K562 (cell line): Measurements from ENCODE around the gene UHMK1. TPM values are rescaled to one million over a fixed set of nuclear protein-coding genes. Genes with fewer than 3 reads are reported as not detected.

ENCODE experiments used
- ATAC-seq: fragments of 200-7000 bp; cut with Tn5 transposase; 3 replicates; pipeline ENCODE4 v1.9.1; 2020; ENCODE audit warnings: moderate library complexity
- BruUV-seq: library from RNA; stranded (reverse); fragments of 400-500 nt; replicated peaks from 2 replicates; lab custom pipeline; 2021; lab: Mats Ljungman, UMichigan
- CTCF ChIA-PET: fragments of 300-600 bp; formaldehyde crosslinking; extraction: SDS; loops from one replicate; lab custom pipeline; 2021; ENCODE audit warnings: low intra/inter-chr PET ratio; lab: Yijun Ruan, JAX
- POLR2A ChIA-PET: fragments of 300-600, 350-650 bp; sonication (Branson Sonifier 250); formaldehyde crosslinking; extraction: SDS; loops from one replicate; lab custom pipeline; 2021; ENCODE audit warnings: antibody characterized with exemption, inconsistent platforms; lab: Yijun Ruan, JAX
- DNase-seq, 4 experiments: peaks; one replicate each; pipeline versions ENCODE4 v3.0.0 to v3.0.0-alpha.2; 2011 to 2018; ENCODE audit warnings: low spot score in 3 of 4, mixed read lengths in 3 of 4; ENCODE audit errors: extremely low read depth in 1 of 4
- FAIRE-seq: peaks from 2 replicates; lab custom pipeline; 2011; peaks lifted over from hg19 to GRCh38; lab: Jason Lieb, UNC
- H2AFZ ChIP-seq: 2 replicates; pipeline ENCODE4 v1.6.0; 2011; ENCODE audit warnings: low read depth, low read length, control low read depth, inconsistent platforms
- H3K27ac ChIP-seq: fragments of 200-600 bp; 3 replicates; pipeline ENCODE4 v1.8.0; 2011; ENCODE audit warnings: low read depth, mild to moderate bottlenecking, control low read depth, inconsistent platforms, low read length, moderate library complexity, mixed read lengths; ENCODE audit errors: extremely low read depth
- H3K27me3 ChIP-seq, 2 experiments: fragments of 300-600 bp in 1 of 2; 2 replicates in 1 of 2; 3 replicates in 1 of 2; pipeline versions ENCODE4 v1.6.0 to v1.8.0; 2011; ENCODE audit warnings: inconsistent platforms in 2 of 2, low read length in 2 of 2, mild to moderate bottlenecking in 1 of 2, mixed read lengths in 1 of 2, moderate library complexity in 1 of 2; ENCODE audit not compliant: control insufficient read depth in 2 of 2, insufficient read depth in 2 of 2
- H3K36me3 ChIP-seq: fragments of 300-600 bp; 3 replicates; pipeline ENCODE4 v1.8.0; 2011; ENCODE audit warnings: mild to moderate bottlenecking, low read length, inconsistent platforms; ENCODE audit not compliant: control insufficient read depth, insufficient read depth
- H3K4me1 ChIP-seq, 2 experiments: fragments of 200-600 bp in 1 of 2; replicated peaks in 1 of 2; 2 replicates in 1 of 2; 3 replicates in 1 of 2; pipeline versions ENCODE4 v1.5.1 to v1.8.0; 2011; ENCODE audit warnings: inconsistent platforms in 2 of 2, low read length in 2 of 2, mild to moderate bottlenecking in 1 of 2, mixed read lengths in 1 of 2, moderate library complexity in 1 of 2; ENCODE audit not compliant: control insufficient read depth in 2 of 2, insufficient read depth in 2 of 2
- H3K4me2 ChIP-seq: 2 replicates; pipeline ENCODE4 v1.6.1; 2011; ENCODE audit warnings: low read length, control low read depth, inconsistent platforms, mixed read lengths; ENCODE audit not compliant: insufficient read depth
- H3K4me3 ChIP-seq: fragments of 200-600 bp; sonication (generic), shearing (Covaris generic); 2 replicates; pipeline ENCODE4 v1.5.1; 2016; ENCODE audit warnings: control low read depth, inconsistent platforms
- H3K79me2 ChIP-seq: fragments of 200-600 bp; 3 replicates; pipeline ENCODE4 v1.8.0; 2011; ENCODE audit warnings: low read length, inconsistent platforms; ENCODE audit not compliant: control insufficient read depth, insufficient read depth
- H3K9ac ChIP-seq, 2 experiments: 2 replicates each; pipeline versions ENCODE4 v1.6.0 to v1.6.1; 2011; ENCODE audit warnings: low read depth in 2 of 2, low read length in 2 of 2, control low read depth in 1 of 2, inconsistent platforms in 1 of 2, mild to moderate bottlenecking in 1 of 2, mixed read lengths in 1 of 2; ENCODE audit not compliant: insufficient read depth in 1 of 2
- H3K9me1 ChIP-seq: one replicate; pipeline ENCODE4 v1.6.0; 2011; ENCODE audit warnings: inconsistent platforms, mild to moderate bottlenecking, low read length, moderate library complexity; ENCODE audit not compliant: control insufficient read depth, insufficient read depth
- H3K9me3 ChIP-seq: replicated peaks from 2 replicates; pipeline ENCODE4 v1.5.1; 2011; ENCODE audit warnings: low read depth, low read length, inconsistent platforms; ENCODE audit not compliant: control insufficient read depth, insufficient read depth
- H4K20me1 ChIP-seq: replicated peaks from 2 replicates; pipeline ENCODE4 v1.6.1; 2011; ENCODE audit warnings: low read length, inconsistent platforms, mixed read lengths; ENCODE audit not compliant: control insufficient read depth, insufficient read depth
- CBX8 ChIP-seq: fragments of 200-600 bp; sonication (generic); IDR thresholded peaks from 2 replicates; pipeline ENCODE4 v1.6.1; 2012; ENCODE audit warnings: borderline replicate concordance, mixed run types, low read depth, mild to moderate bottlenecking, moderate library complexity, mixed read lengths, low read length, control low read depth, inconsistent platforms; ENCODE audit not compliant: poor library complexity, severe bottlenecking; ENCODE audit errors: extremely low read depth
- CEBPB ChIP-seq: fragments of 450-650 bp; IDR thresholded peaks from 2 replicates; pipeline ENCODE4 v1.6.1; 2016; ENCODE audit warnings: missing genetic modification characterization, missing compliant biosample characterization
- CEBPG ChIP-seq, 3 experiments: fragments of 200-800 bp in 1 of 3; sonication (Bioruptor generic) in 1 of 3; sonication (generic) in 1 of 3; formaldehyde crosslinking in 1 of 3; IDR thresholded peaks in 2 of 3; conservative IDR thresholded peaks in 1 of 3; 2 replicates each; pipeline versions ENCODE4 v1.6.1 to v1.8.0; 2016 to 2022; ENCODE audit warnings: missing compliant biosample characterization in 2 of 3, missing genetic modification characterization in 2 of 3, mild to moderate bottlenecking in 1 of 3, missing genetic modification reagents in 1 of 3
- NR4A1 ChIP-seq, 2 experiments: fragments of 250-450 bp in 1 of 2; fragments of 450-650 bp in 1 of 2; sonication (Bioruptor Pico) in 1 of 2; IDR thresholded peaks; 2 replicates each; pipeline versions ENCODE4 v1.4.0 to v1.6.1; 2016 to 2020; ENCODE audit warnings: mild to moderate bottlenecking in 2 of 2, missing compliant biosample characterization in 1 of 2, missing genetic modification characterization in 1 of 2, moderate library complexity in 1 of 2
- RBM22 ChIP-seq: fragments of 200-400 bp; formaldehyde crosslinking; IDR thresholded peaks from 2 replicates; pipeline ENCODE4 v1.6.1; 2018; ENCODE audit warnings: low read length, low read depth; ENCODE audit not compliant: poor library complexity, severe bottlenecking
- SRSF1 ChIP-seq: fragments of 200-400 bp; formaldehyde crosslinking; IDR thresholded peaks from 2 replicates; pipeline ENCODE4 v1.6.1; 2017; ENCODE audit warnings: mild to moderate bottlenecking, low read depth, low read length, moderate library complexity
- ZNF778 ChIP-seq: fragments of 450-650 bp; formaldehyde crosslinking; IDR thresholded peaks from 2 replicates; pipeline ENCODE4 v1.4.0; 2020; ENCODE audit warnings: mild to moderate bottlenecking, moderate library complexity
- ZSCAN32 ChIP-seq: fragments of 450-650 bp; formaldehyde crosslinking; IDR thresholded peaks from 2 replicates; pipeline ENCODE4 v1.4.0; 2020; ENCODE audit warnings: mild to moderate bottlenecking, moderate library complexity
- WGBS: fragments of 100-300 bp; shearing (Covaris generic); methylation state at CpG from one replicate; pipeline ENCODE4 v1.1.6; 2016; ENCODE audit warnings: low coverage, mixed read lengths; ENCODE audit not compliant: insufficient coverage; ENCODE audit errors: missing lambda C conversion rate; 5-methylcytosine and 5-hydroxymethylcytosine counted together
- in situ Hi-C: fragments of 300-500 bp; cut with MboI; formaldehyde crosslinking; loops from 4 replicates; pipeline ENCODE4 v1.15.0; 2018; ENCODE audit warnings: inconsistent platforms, mixed read lengths
- intact Hi-C: fragments of 100-400 bp; cut with micrococcal nuclease; formaldehyde crosslinking; loops from 2 replicates; pipeline ENCODE4 v1.14.2; 2022
- polyA plus RNA-seq, 8 experiments: library from polyadenylated mRNA; depleted of rRNA in 4 of 8; stranded (reverse) in 5 of 8; unstranded in 3 of 8; fragments of >200 nt; fragmentation: Nextera tagmentation in 2 of 8; fragmentation: Illumina TruSeq in 1 of 8; extraction: Ambion mirVana in 2 of 8; extraction: Trizol in 1 of 8; gene quantifications; 2 replicates each; pipeline versions ENCODE4 v1.2.1 to v1.2.3, GENCODE V29; 2011 to 2014; ENCODE audit warnings: inconsistent platforms in 1 of 8, missing spikeins in 1 of 8
- total RNA-seq, 7 experiments: library from RNA; depleted of rRNA in 6 of 7; stranded (reverse); fragments of >200 nt in 6 of 7; fragmentation: Illumina TruSeq in 2 of 7; extraction: Trizol in 2 of 7; gene quantifications; 2 replicates each; pipeline versions ENCODE4 v1.2.1 to v1.2.3, GENCODE V29; 2011 to 2021; ENCODE audit warnings: low replicate concordance in 1 of 7
- TF ChIP-seq, protein P1 (sequence below): fragments of 450-650 bp; IDR thresholded peaks from one replicate; pipeline ENCODE4 v1.6.1; 2018; ENCODE audit warnings: mild to moderate bottlenecking, moderate library complexity; ENCODE audit not compliant: partially characterized antibody
- TF ChIP-seq, protein P2 (sequence below): fragments of 250-450 bp; sonication (Bioruptor Pico); IDR thresholded peaks from 2 replicates; pipeline ENCODE4 v1.5.0; 2021; ENCODE audit warnings: mild to moderate bottlenecking, moderate library complexity
- TF ChIP-seq, protein P3 (sequence below): fragments of 450-650 bp; conservative IDR thresholded peaks from 2 replicates; pipeline ENCODE4 v1.6.1; 2016; ENCODE audit warnings: missing genetic modification characterization, low read depth, mild to moderate bottlenecking, control low read depth, missing compliant biosample characterization
- TF ChIP-seq, protein P4 (sequence below): sonication (generic); formaldehyde crosslinking; IDR thresholded peaks from 2 replicates; pipeline ENCODE4 v1.8.0; 2022; ENCODE audit warnings: mild to moderate bottlenecking, missing genetic modification reagents

Gene UHMK1
- total and polyA plus RNA-seq, 9 of the 15 experiments (the other 6 are each of a cell fraction or from before 2014, with no cell fraction given): 13.1 to 72.4 (median 38.3) TPM

DNA sequence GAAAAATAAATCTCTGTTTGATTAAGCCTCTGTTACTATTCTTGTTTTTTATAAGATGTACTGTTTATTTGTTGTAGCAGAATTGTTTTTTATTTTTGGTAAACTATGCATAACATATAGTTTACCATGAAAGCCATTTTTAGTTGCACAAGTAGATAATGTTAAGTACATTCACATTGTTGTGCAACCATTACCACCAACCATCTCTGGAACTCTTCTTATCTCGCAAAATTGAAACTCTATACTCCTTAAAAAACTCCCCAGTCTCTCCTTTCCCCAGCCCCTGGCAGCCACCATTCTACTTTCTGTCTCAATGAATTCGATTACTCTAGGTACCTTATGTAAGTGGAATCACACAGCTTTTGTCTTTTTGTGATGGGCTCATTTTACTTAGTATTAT, 27.4 kb upstream of the UHMK1 start:
- 8% methylated on average over 2 of the region's 2 CpGs for WGBS
- no peak overlapping the region for H3K27ac ChIP-seq
- H2AFZ ChIP-seq: peak overlapping the region; percentile 78
- POLR2A ChIA-PET: no interaction called here
- no peaks in the 10 kb centered on the region for H3K36me3 ChIP-seq
- no peak overlapping the region for H3K9ac ChIP-seq
- H3K4me2 ChIP-seq: no peak overlapping the region
- BruUV-seq: no TSS peak
- no peaks in the 10 kb centered on the region for H4K20me1 ChIP-seq
- ATAC-seq: peak; percentile 47
- CTCF ChIA-PET: interaction anchor here (0.6 kb wide), 1 partner anchor 293 kb away, joined by 5 read pairs; no protein-coding TSS in a partner anchor
- intact Hi-C loops: no loop called here
- DNase-seq: no peak
- FAIRE-seq: no peak
- H3K79me2 ChIP-seq: no peaks in the 10 kb centered on the region
- no peaks in the 10 kb centered on the region for H3K9me1 ChIP-seq
- in situ Hi-C loops: no loop called here
- H3K27me3 ChIP-seq: no peaks in the 10 kb centered on the region
- no peak overlapping the region for H3K4me3 ChIP-seq
- H3K4me1 ChIP-seq: peaks cover 3 to 22% of the 10 kb centered on the region in 2 experiments; a peak in 4 of 5 replicates
- H3K9me3 ChIP-seq: peaks cover 2% of the 10 kb centered on the region; the same call in 1 of the 2 replicates
- no peak for TF ChIP-seq CEBPG (CRISPR knock-in tag; IDR thresholded peaks at IDR 0.05)
- TF ChIP-seq CEBPG (tag; conservative IDR thresholded peaks at IDR 0.05 in 1 of 2, IDR thresholded peaks at IDR 0.05 in 1 of 2): peak; percentile 41 to 69; a peak in 3 of 4 replicates
- no peak for TF ChIP-seq RBM22
- TF ChIP-seq CEBPB (tag): peak; percentile 94
- TF ChIP-seq, protein P1, sequence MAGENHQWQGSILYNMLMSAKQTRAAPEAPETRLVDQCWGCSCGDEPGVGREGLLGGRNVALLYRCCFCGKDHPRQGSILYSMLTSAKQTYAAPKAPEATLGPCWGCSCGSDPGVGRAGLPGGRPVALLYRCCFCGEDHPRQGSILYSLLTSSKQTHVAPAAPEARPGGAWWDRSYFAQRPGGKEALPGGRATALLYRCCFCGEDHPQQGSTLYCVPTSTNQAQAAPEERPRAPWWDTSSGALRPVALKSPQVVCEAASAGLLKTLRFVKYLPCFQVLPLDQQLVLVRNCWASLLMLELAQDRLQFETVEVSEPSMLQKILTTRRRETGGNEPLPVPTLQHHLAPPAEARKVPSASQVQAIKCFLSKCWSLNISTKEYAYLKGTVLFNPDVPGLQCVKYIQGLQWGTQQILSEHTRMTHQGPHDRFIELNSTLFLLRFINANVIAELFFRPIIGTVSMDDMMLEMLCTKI: no peak
- TF ChIP-seq ZSCAN32 (CRISPR knock-in tag): no peak
- TF ChIP-seq ZNF778 (CRISPR knock-in tag): no peak
- TF ChIP-seq CBX8: no peak
- TF ChIP-seq NR4A1 (CRISPR knock-in tag; IDR thresholded peaks at IDR 0.05): no peak
- TF ChIP-seq NR4A1 (tag; IDR thresholded peaks at IDR 0.05): no peak
- no peak for TF ChIP-seq SRSF1
- TF ChIP-seq, protein P2, sequence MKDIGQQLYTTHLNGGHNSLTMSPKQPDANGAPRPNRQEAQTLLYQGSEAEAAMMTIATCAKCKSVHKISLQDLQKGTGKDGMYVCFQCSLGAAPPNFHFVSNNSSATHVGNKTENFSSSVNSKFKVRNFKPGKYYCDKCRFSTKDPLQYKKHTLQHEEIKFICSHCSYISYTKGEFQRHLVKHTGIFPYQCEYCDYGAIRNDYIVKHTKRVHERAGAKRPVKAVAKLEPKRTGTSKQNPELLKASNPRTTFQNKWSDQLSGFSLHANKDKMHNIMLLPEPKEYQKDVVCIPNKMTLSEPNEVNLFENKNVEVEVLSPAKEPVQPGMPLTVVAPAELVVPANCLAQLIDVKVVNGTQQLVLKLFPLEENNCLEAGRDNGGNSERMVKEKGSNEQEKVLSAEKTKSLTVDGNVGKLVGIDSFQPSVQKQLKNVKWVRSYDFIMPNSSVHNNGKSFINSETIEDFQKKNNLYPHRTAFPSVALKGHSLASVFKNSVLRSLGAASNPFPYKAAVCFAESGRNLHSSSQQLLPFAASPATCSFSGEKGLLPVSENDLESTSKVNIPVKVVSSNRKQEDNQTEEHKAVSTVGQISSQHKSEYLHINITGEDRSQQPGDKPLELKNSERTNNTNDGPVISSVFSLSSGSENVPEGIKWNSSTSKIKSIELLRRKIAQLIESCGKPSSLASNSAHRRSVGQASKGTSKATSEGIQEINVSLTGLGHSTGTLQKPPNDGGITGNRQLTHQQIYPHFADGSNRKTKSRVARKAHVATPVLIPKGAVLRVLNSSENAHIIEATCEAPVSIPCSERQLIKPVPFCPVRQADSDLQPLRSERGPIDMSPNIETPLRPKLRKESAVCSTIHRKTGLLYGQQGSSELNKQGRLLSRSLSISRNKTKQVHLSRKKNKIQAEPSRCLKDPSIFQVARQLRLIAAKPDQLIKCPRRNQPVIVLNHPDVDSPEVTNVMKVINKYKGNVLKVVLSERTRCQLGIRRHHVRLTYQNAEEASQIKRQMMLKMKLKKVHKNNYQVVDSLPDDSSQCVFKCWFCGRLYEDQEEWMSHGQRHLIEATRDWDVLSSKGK: no peak
- TF ChIP-seq, protein P3, sequence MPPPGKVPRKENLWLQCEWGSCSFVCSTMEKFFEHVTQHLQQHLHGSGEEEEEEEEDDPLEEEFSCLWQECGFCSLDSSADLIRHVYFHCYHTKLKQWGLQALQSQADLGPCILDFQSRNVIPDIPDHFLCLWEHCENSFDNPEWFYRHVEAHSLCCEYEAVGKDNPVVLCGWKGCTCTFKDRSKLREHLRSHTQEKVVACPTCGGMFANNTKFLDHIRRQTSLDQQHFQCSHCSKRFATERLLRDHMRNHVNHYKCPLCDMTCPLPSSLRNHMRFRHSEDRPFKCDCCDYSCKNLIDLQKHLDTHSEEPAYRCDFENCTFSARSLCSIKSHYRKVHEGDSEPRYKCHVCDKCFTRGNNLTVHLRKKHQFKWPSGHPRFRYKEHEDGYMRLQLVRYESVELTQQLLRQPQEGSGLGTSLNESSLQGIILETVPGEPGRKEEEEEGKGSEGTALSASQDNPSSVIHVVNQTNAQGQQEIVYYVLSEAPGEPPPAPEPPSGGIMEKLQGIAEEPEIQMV (tag): no peak
- TF ChIP-seq, protein P4, sequence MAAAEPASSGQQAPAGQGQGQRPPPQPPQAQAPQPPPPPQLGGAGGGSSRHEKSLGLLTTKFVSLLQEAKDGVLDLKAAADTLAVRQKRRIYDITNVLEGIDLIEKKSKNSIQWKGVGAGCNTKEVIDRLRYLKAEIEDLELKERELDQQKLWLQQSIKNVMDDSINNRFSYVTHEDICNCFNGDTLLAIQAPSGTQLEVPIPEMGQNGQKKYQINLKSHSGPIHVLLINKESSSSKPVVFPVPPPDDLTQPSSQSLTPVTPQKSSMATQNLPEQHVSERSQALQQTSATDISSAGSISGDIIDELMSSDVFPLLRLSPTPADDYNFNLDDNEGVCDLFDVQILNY (CRISPR knock-in tag): no peak
